IgD-negative memory B cell (primary cell): ENCODE measurements around the gene FAM107B. TPM values are rescaled to one million over a fixed set of nuclear protein-coding genes. Genes with fewer than 3 reads are reported as not detected.
"Not testable (repeated sequence)": the region's sequence is repeated elsewhere in the genome, so short reads cannot be mapped to it uniquely, and the experiment has no call there.

Experiments
- H3K27ac Mint-ChIP-seq, 3 donors: one replicate each; pipeline ENCODE4 v1.8.0; 2020 to 2022; ENCODE audit warnings: mild to moderate bottlenecking in 3 of 3, mixed read lengths in 3 of 3, moderate library complexity in 1 of 3
- H3K27me3 Mint-ChIP-seq: one replicate; pipeline ENCODE4 v1.8.0; 2021; ENCODE audit warnings: mixed read lengths
- H3K36me3 Mint-ChIP-seq: one replicate; pipeline ENCODE4 v1.8.0; 2020; ENCODE audit warnings: mild to moderate bottlenecking, mixed read lengths
- H3K4me1 Mint-ChIP-seq, 3 donors: one replicate each; pipeline ENCODE4 v1.8.0; 2020 to 2022; ENCODE audit warnings: mixed read lengths in 3 of 3, mild to moderate bottlenecking in 1 of 3
- H3K4me3 Mint-ChIP-seq, 4 donors: one replicate each; pipeline ENCODE4 v1.8.0; 2020 to 2022; ENCODE audit warnings: mild to moderate bottlenecking in 4 of 4, mixed read lengths in 4 of 4, moderate library complexity in 3 of 4
- H3K9me3 Mint-ChIP-seq, 3 donors: one replicate each; pipeline ENCODE4 v1.8.0; 2020 to 2021; ENCODE audit warnings: mixed read lengths in 3 of 3, mild to moderate bottlenecking in 1 of 3
- polyA plus RNA-seq: library from polyadenylated mRNA; unstranded; fragments of 300-500 nt; fragmentation: Illumina TruSeq; gene quantifications from one replicate; pipeline ENCODE4 v1.2.3, GENCODE V29; 2021

The FAM107B gene
- polyA plus RNA-seq, 1 donor from 2014 or later: 113 TPM

- peak overlapping the region in 2 of 3 donors; percentile 4 to 16 for H3K27ac Mint-ChIP-seq
- H3K4me3 Mint-ChIP-seq: peak overlapping the region in 2 of 4 donors; percentile 48 to 53
- no peaks in the 10 kb centered on the region for H3K27me3 Mint-ChIP-seq
- peaks cover 46 to 59% (median 52%) of the 10 kb centered on the region in 3 donors for H3K4me1 Mint-ChIP-seq
- no peaks in the 10 kb centered on the region for H3K36me3 Mint-ChIP-seq
- H3K9me3 Mint-ChIP-seq: peaks cover 9 to 11% (median 10%) of the 10 kb centered on the region in 3 donors
Measured at GRCh38 chr10:14661818-14662217, 112.9 kb downstream of the FAM107B start.

DNA sequence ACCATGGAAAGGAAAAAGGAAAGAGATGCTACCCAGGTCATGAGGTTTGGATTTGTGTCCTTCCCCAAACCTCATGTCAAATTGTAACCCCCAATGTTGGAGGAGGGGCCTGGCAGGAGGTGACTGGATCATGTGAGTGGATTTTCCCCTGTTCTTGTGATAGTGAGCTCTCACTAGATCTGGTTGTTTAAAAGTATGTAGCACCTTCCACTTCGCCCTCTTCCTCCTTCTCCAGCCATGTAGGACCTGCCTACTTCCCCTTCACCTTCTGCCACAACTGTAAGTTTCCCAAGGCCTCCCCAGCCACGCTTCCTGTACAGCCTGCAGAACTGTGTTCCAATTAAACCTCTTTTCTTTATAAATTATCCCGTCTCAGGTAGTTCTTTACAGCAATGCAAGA is 113.9 kb downstream of the FAM107B start:
- peak overlapping the region in 2 of 4 donors; percentile 79 to 86 for H3K4me3 Mint-ChIP-seq
- H3K4me1 Mint-ChIP-seq: peaks cover 56 to 68% (median 59%) of the 10 kb centered on the region in 3 donors
- peak overlapping the region in 2 of 3 donors; percentile 71 to 75 for H3K27ac Mint-ChIP-seq
- peaks cover 1 to 3% (median 3%) of the 10 kb centered on the region in 3 donors for H3K9me3 Mint-ChIP-seq
- H3K36me3 Mint-ChIP-seq: no peaks in the 10 kb centered on the region
- no peaks in the 10 kb centered on the region for H3K27me3 Mint-ChIP-seq

- Mint-ChIP-seq H3K36me3 (no peaks in the 10 kb centered on the region), H3K27me3 (no peaks in the 10 kb centered on the region), H3K9me3 (no peaks in the 10 kb centered on the region), H3K4me1 (peaks cover 58 to 74% (median 59%) of the 10 kb centered on the region in 3 donors), H3K4me3 (peak overlapping the region; percentile 28 to 87 (median 64)), H3K27ac (peak overlapping the region; percentile 71 to 96 (median 95))
Measured at GRCh38 chr10:14659626-14660196, 115.0 kb downstream of the FAM107B start.

GRCh38 chr10:14659137-14659536 is 115.6 kb downstream of the FAM107B start:
- Mint-ChIP-seq H3K27ac (peak overlapping the region; percentile 71 to 96 (median 95)), H3K4me1 (peaks cover 63 to 79% (median 64%) of the 10 kb centered on the region in 3 donors), H3K4me3 (peak overlapping the region; percentile 28 to 87 (median 64))
- H3K9me3 Mint-ChIP-seq, H3K27me3 Mint-ChIP-seq, H3K36me3 Mint-ChIP-seq: not testable (repeated sequence)

DNA sequence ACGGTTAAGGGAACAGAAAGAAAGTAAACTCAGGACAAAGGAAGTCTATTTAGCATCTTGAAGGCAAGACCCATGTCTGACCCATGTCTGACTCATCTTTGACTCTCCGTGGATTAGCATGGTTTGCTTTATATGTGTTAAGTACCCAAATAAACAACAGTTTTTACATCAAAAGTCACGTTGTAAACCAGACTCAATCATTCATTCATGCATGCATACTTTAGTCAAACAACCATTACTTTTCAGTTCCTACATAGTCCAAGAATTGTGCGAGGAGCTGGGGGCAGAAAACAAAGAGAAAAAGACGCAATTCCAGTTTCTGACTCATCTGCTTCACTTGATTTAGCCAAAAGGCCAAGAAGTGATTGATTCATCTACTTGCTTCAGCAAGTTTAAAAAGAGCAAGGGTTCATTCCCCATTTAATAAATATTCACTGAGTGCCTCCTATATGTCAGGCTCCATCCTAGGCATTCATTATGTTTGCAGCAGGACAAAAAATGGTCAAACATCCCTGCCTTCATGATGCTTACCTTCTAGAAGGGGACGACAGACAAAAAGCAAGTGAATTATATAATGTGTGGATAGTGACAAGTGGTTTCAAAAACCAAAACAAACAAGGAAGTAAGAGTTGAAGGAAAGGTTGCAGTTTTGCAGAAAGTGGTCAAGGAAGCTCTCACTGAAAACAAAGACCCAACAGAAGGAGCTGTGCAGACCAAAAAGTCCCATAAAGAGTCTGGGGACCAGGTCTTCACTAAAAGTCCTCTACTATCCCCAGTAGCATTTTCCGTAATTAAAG is 116.2 kb downstream of the FAM107B start:
- no peaks in the 10 kb centered on the region for H3K9me3 Mint-ChIP-seq
- no peaks in the 10 kb centered on the region for H3K36me3 Mint-ChIP-seq
- no peaks in the 10 kb centered on the region for H3K27me3 Mint-ChIP-seq
- H3K4me1 Mint-ChIP-seq: peaks cover 66 to 82% (median 69%) of the 10 kb centered on the region in 3 donors
- H3K27ac Mint-ChIP-seq: peak overlapping the region; percentile 71 to 96 (median 95)
- H3K4me3 Mint-ChIP-seq: peak overlapping the region in 3 of 4 donors; percentile 28 to 87 (median 41)

- H3K27me3 Mint-ChIP-seq: no peaks in the 10 kb centered on the region
- peak overlapping the region in 3 of 4 donors; percentile 36 to 87 (median 61) for H3K4me3 Mint-ChIP-seq
- H3K27ac Mint-ChIP-seq: peak overlapping the region in 1 of 3 donors; percentile 62
- H3K4me1 Mint-ChIP-seq: peaks cover 66 to 82% (median 72%) of the 10 kb centered on the region in 3 donors
- H3K36me3 Mint-ChIP-seq: no peaks in the 10 kb centered on the region
- no peaks in the 10 kb centered on the region for H3K9me3 Mint-ChIP-seq
Measured at GRCh38 chr10:14656052-14656730, 118.5 kb downstream of the FAM107B start.

GRCh38 chr10:14654821-14655382 is 119.8 kb downstream of the FAM107B start:
- no peaks in the 10 kb centered on the region for H3K9me3 Mint-ChIP-seq
- H3K27me3 Mint-ChIP-seq: no peaks in the 10 kb centered on the region
- peaks cover 54 to 70% (median 62%) of the 10 kb centered on the region in 3 donors for H3K4me1 Mint-ChIP-seq
- H3K27ac Mint-ChIP-seq: peak overlapping the region; percentile 59 to 86 (median 78)
- no peaks in the 10 kb centered on the region for H3K36me3 Mint-ChIP-seq
- H3K4me3 Mint-ChIP-seq: peak overlapping the region in 1 of 4 donors; percentile 10

GRCh38 chr10:14653271-14654161 is 121.2 kb downstream of the FAM107B start:
- Mint-ChIP-seq H3K4me1 (peaks cover 49 to 70% (median 62%) of the 10 kb centered on the region in 3 donors), H3K4me3 (peak overlapping the region in 3 of 4 donors; percentile 68 to 84 (median 80))

DNA sequence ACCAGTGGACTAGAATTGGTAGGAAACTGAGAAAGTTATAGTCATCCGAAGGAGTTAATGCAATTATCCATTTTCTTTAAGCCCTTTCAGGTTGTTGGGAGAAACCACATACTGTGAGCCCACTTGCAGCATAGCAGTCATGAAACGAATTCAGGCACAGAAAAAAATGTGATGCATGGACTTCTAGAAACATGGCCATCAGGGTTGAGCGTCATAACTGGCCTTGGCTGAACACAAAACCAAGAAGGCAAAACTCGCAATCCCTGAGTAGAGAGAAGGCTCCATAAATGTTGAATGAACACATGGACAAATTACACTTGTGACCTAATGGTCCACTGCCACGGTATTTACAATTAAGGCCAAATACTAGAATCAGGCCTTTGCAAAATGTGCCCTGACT is 121.9 kb downstream of the FAM107B start:
- Mint-ChIP-seq H3K4me3 (peak overlapping the region in 1 of 4 donors; percentile 84), H3K9me3 (no peaks in the 10 kb centered on the region), H3K27me3 (peaks cover 2% of the 10 kb centered on the region)

More at GRCh38 chr10:14653271-14654161, 121.2 kb downstream of the FAM107B start:
- H3K27me3 Mint-ChIP-seq: peaks cover 2% of the 10 kb centered on the region
- H3K9me3 Mint-ChIP-seq: no peaks in the 10 kb centered on the region
- no peaks in the 10 kb centered on the region for H3K36me3 Mint-ChIP-seq
- peak overlapping the region; percentile 78 to 93 (median 87) for H3K27ac Mint-ChIP-seq

GRCh38 chr10:14652067-14652466 is 122.6 kb downstream of the FAM107B start:
- peak overlapping the region in 2 of 3 donors; percentile 6 to 8 for H3K27ac Mint-ChIP-seq

More for the DNA sequence above, 121.9 kb downstream of the FAM107B start:
- Mint-ChIP-seq H3K36me3 (no peaks in the 10 kb centered on the region), H3K27ac (peak overlapping the region; percentile 53 to 87 (median 78)), H3K4me1 (peaks cover 49 to 70% (median 57%) of the 10 kb centered on the region in 3 donors)

GRCh38 chr10:14649739-14650138 is 125.0 kb downstream of the FAM107B start:
- Mint-ChIP-seq H3K36me3 (no peaks in the 10 kb centered on the region), H3K4me3 (peak overlapping the region in 3 of 4 donors; percentile 38 to 81 (median 77)), H3K9me3 (no peaks in the 10 kb centered on the region), H3K4me1 (peaks cover 44 to 71% (median 62%) of the 10 kb centered on the region in 3 donors), H3K27me3 (peaks cover 2% of the 10 kb centered on the region), H3K27ac (peak overlapping the region; percentile 68 to 100 (median 97))

More at GRCh38 chr10:14652067-14652466, 122.6 kb downstream of the FAM107B start:
- peaks cover 2% of the 10 kb centered on the region for H3K27me3 Mint-ChIP-seq
- no peaks in the 10 kb centered on the region for H3K36me3 Mint-ChIP-seq
- peaks cover 46 to 69% (median 56%) of the 10 kb centered on the region in 3 donors for H3K4me1 Mint-ChIP-seq
- H3K4me3 Mint-ChIP-seq: peak overlapping the region in 1 of 4 donors; percentile 15
- no peaks in the 10 kb centered on the region for H3K9me3 Mint-ChIP-seq

DNA sequence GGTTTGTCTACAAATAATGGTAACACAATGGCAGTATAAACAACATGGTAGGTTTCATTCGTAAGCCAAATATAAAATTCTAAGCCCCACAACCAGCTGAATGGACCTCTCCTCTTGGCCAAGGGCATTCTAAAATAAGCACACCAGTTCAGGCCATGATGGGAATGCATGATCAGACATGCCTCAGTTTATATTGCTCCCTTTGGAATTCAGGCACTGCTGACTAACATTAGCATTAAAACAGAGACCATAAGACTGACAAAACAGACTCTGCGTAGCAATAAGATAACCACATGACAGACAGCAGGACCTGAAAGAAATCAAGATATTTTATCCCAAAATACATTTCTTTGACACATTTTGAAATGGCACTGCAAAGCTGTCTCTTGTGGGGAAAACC is 125.8 kb downstream of the FAM107B start:
- H3K36me3 Mint-ChIP-seq: no peaks in the 10 kb centered on the region
- H3K9me3 Mint-ChIP-seq: no peaks in the 10 kb centered on the region
- peaks cover 2% of the 10 kb centered on the region for H3K27me3 Mint-ChIP-seq
- peaks cover 42 to 71% (median 61%) of the 10 kb centered on the region in 3 donors for H3K4me1 Mint-ChIP-seq
- peak overlapping the region; percentile 77 to 93 (median 84) for H3K4me3 Mint-ChIP-seq
- H3K27ac Mint-ChIP-seq: peak overlapping the region; percentile 97 to 100 (median 98)

DNA sequence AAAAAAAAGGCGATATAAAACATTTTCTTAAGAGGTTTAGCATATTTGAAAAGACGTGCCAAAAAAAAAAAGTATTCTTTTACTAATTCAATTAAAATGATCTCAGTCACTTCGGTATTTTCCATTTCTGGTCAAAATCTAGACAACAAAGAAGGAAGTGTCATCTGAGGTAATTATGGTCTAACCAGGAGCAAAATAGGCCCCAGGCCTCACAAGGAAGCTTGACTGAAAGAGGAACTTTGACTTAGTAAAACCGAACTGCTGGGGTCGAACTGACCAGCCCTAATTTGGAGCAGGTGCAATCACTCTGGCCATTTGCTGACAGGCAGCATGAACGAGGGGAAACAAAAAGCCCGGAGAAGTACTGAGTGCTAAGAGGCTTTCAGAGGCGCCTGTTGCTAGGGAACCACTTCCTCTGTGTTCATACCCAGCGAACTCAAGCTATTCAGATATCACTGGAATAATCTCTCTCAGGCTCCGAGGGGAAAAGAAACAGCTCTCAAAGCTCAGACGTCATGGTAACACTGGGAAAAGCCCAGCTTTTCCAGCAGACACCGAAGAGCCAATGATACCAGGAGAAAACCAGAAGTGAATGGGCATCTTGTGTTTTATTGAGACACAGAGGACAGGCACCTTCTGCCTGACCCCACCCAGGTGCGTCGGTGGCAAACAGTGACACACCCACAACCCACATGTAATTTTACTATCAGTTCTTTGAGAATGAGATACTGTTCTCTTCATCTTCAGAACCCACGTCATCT is 126.5 kb downstream of the FAM107B start:
- Mint-ChIP-seq H3K4me1 (peaks cover 39 to 67% (median 57%) of the 10 kb centered on the region in 3 donors), H3K9me3 (no peaks in the 10 kb centered on the region), H3K4me3 (peak overlapping the region; percentile 77 to 93 (median 84)), H3K27me3 (peaks cover 2% of the 10 kb centered on the region), H3K27ac (peak overlapping the region; percentile 97 to 100 (median 98)), H3K36me3 (no peaks in the 10 kb centered on the region)
